ENCODE data around the gene EN1. TPM values are rescaled to one million over a fixed set of nuclear protein-coding genes. Genes with fewer than 3 reads are reported as not detected.

Gene EN1
- total RNA-seq, 1 experiment from 2014 or later, result not detected

GRCh38 chr2:118847762-118848172, 319 bp upstream of the EN1 start:
- Histone ChIP-seq H3K36me3 (ENCODE audit: control insufficient read depth in 1 of 2, insufficient read depth in 2 of 2, low read length in 2 of 2) (no peaks in the 10 kb centered on the region), H3K4me2 (ENCODE audit: low read length) (no peak overlapping the region), H3K79me2 (ENCODE audit: insufficient read depth, low read length) (no peaks in the 10 kb centered on the region), H3K9me2 (ENCODE audit: insufficient read depth) (no peaks in the 10 kb centered on the region), H4K20me1 (ENCODE audit: insufficient read depth) (no peaks in the 10 kb centered on the region), H3K9ac (ENCODE audit: low read length) (no peak overlapping the region), H2AFZ (ENCODE audit: low read depth, low read length, poor library complexity, severe bottlenecking) (no peak overlapping the region), H3K27ac (ENCODE audit: low read depth, low read length) (no peak overlapping the region), H3K27me3 (ENCODE audit: insufficient read depth, low read length) (no peaks in the 10 kb centered on the region), H3K4me1 (ENCODE audit: control insufficient read depth in 1 of 2, insufficient read depth in 2 of 2, low read length in 2 of 2) (no peaks in the 10 kb centered on the region), H3K9me3 (ENCODE audit: control insufficient read depth in 1 of 2, insufficient read depth in 1 of 2, low read depth in 1 of 2, low read length in 2 of 2) (no peaks in the 10 kb centered on the region), H3K4me3 (replicated peaks in 1 of 2; ENCODE audit: low read depth in 1 of 2, low read length in 2 of 2) (no peak overlapping the region)
- intact Hi-C loops (cut with micrococcal nuclease), result no loop called here
- RAD21 ChIA-PET (ENCODE audit: low non-redundant PET in 1 of 2, low total read pairs in 2 of 2, uncharacterized antibody in 2 of 2, unreplicated experiment in 2 of 2), result no interaction called here
- TF ChIP-seq SIN3A (IDR thresholded peaks at IDR 0.05; ENCODE audit: low read depth) (no peak), POLR2AphosphoS5 (IDR thresholded peaks at IDR 0.05; ENCODE audit: low read depth, low read length) (no peak), REST (IDR thresholded peaks at IDR 0.05; ENCODE audit: low read depth) (no peak), CTCF (IDR thresholded peaks at IDR 0.05 in 2 of 3, conservative IDR thresholded peaks at IDR 0.05 in 1 of 3; ENCODE audit: borderline replicate concordance in 1 of 3, insufficient read depth in 1 of 3, low read depth in 2 of 3, low read length in 2 of 3) (no peak), YY1 (IDR thresholded peaks at IDR 0.05; ENCODE audit: extremely low read depth, insufficient replicate concordance, low read depth, low read length) (no peak), ZNF274 (IDR thresholded peaks at IDR 0.05; ENCODE audit: low read depth, low read length) (no peak), POLR2A (IDR thresholded peaks at IDR 0.05; ENCODE audit: borderline replicate concordance, extremely low read depth, insufficient read depth, insufficient read length) (no peak), ATF3 (IDR thresholded peaks at IDR 0.05) (no peak), JUND (IDR thresholded peaks at IDR 0.05) (no peak), EZH2 (IDR thresholded peaks at IDR 0.05) (no peak), CBX3 (IDR thresholded peaks at IDR 0.05; ENCODE audit: low read depth) (no peak), SP1 (IDR thresholded peaks at IDR 0.05; ENCODE audit: low read depth) (no peak)
- CTCF ChIA-PET, result no interaction called here
- no peak for DNase-seq (ENCODE audit: low read depth, low spot score)
- BruUV-seq (replicated peaks), result no TSS peak
- POLR2A ChIA-PET, result no interaction called here
- no peak for ATAC-seq
